Liver (tissue), 4 donors: ENCODE data around the gene OR1L1. TPM values are rescaled to one million over a fixed set of nuclear protein-coding genes. Genes with fewer than 3 reads are reported as not detected.

Experiments
- polyA plus RNA-seq, 2 donors: library from polyadenylated mRNA; stranded (reverse) in 1 of 2; unstranded in 1 of 2; fragments of 200-250 nt in 1 of 2; fragments of >200 nt in 1 of 2; fragmentation: Nextera tagmentation in 1 of 2; extraction: Ambion mirVana in 1 of 2; gene quantifications; one replicate each; pipeline versions ENCODE4 v1.2.1 to v1.2.3, GENCODE V29; 2013 to 2015
- total RNA-seq, 2 donors: library from RNA; depleted of rRNA; stranded (reverse); fragments of >200 nt; gene quantifications; one replicate each; pipeline ENCODE4 v1.2.3, GENCODE V29; 2014
- donor health status: healthy.
- donor health status: healthy.
- donor health status: healthy.

Gene OR1L1
- total and polyA plus RNA-seq, 4 donors: not detected

Other genes starting within 250 kb of the OR1L1 start
- not detected for gene OR1J1, start 183.8 kb upstream of the OR1L1 start, total RNA-seq
- gene OR1J1, start 183.8 kb upstream of the OR1L1 start, polyA plus RNA-seq: not detected
- not detected for gene OR1J2, start 150.9 kb upstream of the OR1L1 start, total RNA-seq
- gene OR1J2, start 150.9 kb upstream of the OR1L1 start, polyA plus RNA-seq: not detected
- not detected for gene OR1J4, start 142.6 kb upstream of the OR1L1 start, total RNA-seq
- gene OR1J4, start 142.6 kb upstream of the OR1L1 start, polyA plus RNA-seq: not detected
- not detected for gene OR1N1, start 134.4 kb upstream of the OR1L1 start, total RNA-seq
- not detected for gene OR1N1, start 134.4 kb upstream of the OR1L1 start, polyA plus RNA-seq
- gene OR1N2, start 108.6 kb upstream of the OR1L1 start, total RNA-seq: not detected
- not detected for gene OR1N2, start 108.6 kb upstream of the OR1L1 start, polyA plus RNA-seq
- under 1 TPM in 1 of 2 donors, not detected in 1; 0.08 TPM for gene OR1L8, start 78.3 kb upstream of the OR1L1 start, total RNA-seq
- gene OR1L8, start 78.3 kb upstream of the OR1L1 start, polyA plus RNA-seq: not detected
- not detected for gene OR1Q1, start 47.0 kb upstream of the OR1L1 start, total RNA-seq
- gene OR1Q1, start 47.0 kb upstream of the OR1L1 start, polyA plus RNA-seq: not detected
- not detected for gene OR1B1, start 4.1 kb upstream of the OR1L1 start, total RNA-seq
- gene OR1B1, start 4.1 kb upstream of the OR1L1 start, polyA plus RNA-seq: not detected
- gene OR1L3, start 13.4 kb downstream of the OR1L1 start, total RNA-seq: not detected
- gene OR1L3, start 13.4 kb downstream of the OR1L1 start, polyA plus RNA-seq: not detected
- gene OR1L4, start 62.3 kb downstream of the OR1L1 start, total RNA-seq: not detected
- gene OR1L4, start 62.3 kb downstream of the OR1L1 start, polyA plus RNA-seq: not detected
- gene OR1L6, start 80.6 kb downstream of the OR1L1 start, total RNA-seq: not detected
- not detected for gene OR1L6, start 80.6 kb downstream of the OR1L1 start, polyA plus RNA-seq
- gene OR5C1, start 127.2 kb downstream of the OR1L1 start, total RNA-seq: not detected
- not detected for gene OR5C1, start 127.2 kb downstream of the OR1L1 start, polyA plus RNA-seq
- not detected for gene OR1K1, start 138.4 kb downstream of the OR1L1 start, total RNA-seq
- not detected for gene OR1K1, start 138.4 kb downstream of the OR1L1 start, polyA plus RNA-seq
- gene PDCL, start 166.9 kb downstream of the OR1L1 start, total RNA-seq: 10 to 100 TPM in 1 of 2 donors, 1 to 10 TPM in 1; 6.9 to 15.2 TPM
- 1 to 10 TPM; 3.0 to 3.8 TPM for gene PDCL, start 166.9 kb downstream of the OR1L1 start, polyA plus RNA-seq
- gene RC3H2, start 243.6 kb downstream of the OR1L1 start, total RNA-seq: 10 to 100 TPM; 23.3 to 26.4 TPM
- gene RC3H2, start 243.6 kb downstream of the OR1L1 start, polyA plus RNA-seq: 10 to 100 TPM in 1 of 2 donors, 1 to 10 TPM in 1; 5.9 to 10.5 TPM